Stimulated activated CD4-positive, alpha-beta T cell treated with anti-CD3 and anti-CD28 coated beads, Interleukin-4, amount 100 ng/mL, for 1 hour (primary cell): Measurements from ENCODE around the gene C1orf198.

Experiments used
- DNase-seq: peaks from one replicate; pipeline ENCODE4 v3.0.0-alpha.2; 2020

C1orf198 gene

DNA sequence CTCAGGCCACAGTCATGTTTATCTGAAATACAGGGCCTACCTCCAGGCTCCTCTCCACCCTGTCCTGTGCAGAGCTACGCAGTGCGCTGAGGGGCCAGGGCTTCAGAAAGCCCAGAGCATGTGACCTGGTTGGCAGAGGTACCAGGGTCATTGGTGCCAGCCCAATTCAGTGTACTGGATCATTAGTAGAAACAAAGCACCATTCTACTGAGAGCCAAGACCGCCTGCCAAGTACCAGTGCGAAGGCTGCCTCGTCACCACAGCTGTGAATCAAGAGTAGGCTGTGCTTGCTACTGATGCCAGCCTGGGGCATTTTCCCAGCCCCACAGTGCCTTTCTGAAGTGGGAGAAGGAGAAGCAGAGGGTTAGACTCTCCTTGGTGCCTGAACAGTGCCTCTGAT lies 61.3 kb downstream of the C1orf198 start:
- no peak for DNase-seq

DNA sequence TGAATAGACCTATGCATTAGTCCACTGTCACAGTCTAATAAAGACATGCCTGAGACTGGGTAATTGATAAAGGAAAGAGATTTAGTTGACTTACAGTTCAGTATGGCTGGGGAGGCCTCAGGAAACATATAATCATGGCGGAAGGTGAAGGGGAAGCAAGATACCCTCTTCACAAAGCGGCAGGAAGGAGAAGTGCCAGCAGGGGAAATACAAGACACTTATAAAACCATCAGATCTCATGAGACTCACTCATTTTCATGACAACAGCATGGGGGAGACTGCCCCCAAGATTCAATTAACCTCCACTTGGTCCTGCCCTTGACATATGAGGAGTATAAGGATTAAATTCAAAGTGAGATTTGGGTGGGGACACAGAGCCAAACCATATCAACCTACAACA lies 61.8 kb downstream of the C1orf198 start:
- no peak for DNase-seq

DNA sequence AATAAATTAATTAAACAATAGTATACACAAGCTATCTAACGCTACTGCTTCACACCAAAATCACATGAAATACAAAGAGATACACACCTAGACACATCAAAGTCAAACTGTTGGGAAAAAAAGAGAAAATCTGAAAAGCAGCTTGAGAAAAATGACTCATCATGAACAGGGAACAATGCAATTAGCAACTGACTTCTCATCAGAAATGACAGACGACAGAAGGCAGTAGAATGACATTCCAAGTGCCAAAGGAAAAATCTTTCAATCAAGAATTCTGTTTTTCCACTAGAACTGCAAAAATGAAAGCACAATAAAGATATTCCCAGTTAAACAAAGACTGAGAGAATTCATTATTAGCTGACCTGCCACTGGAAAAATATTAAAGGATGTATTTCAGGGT lies 63.9 kb downstream of the C1orf198 start:
- no peak for DNase-seq

DNA sequence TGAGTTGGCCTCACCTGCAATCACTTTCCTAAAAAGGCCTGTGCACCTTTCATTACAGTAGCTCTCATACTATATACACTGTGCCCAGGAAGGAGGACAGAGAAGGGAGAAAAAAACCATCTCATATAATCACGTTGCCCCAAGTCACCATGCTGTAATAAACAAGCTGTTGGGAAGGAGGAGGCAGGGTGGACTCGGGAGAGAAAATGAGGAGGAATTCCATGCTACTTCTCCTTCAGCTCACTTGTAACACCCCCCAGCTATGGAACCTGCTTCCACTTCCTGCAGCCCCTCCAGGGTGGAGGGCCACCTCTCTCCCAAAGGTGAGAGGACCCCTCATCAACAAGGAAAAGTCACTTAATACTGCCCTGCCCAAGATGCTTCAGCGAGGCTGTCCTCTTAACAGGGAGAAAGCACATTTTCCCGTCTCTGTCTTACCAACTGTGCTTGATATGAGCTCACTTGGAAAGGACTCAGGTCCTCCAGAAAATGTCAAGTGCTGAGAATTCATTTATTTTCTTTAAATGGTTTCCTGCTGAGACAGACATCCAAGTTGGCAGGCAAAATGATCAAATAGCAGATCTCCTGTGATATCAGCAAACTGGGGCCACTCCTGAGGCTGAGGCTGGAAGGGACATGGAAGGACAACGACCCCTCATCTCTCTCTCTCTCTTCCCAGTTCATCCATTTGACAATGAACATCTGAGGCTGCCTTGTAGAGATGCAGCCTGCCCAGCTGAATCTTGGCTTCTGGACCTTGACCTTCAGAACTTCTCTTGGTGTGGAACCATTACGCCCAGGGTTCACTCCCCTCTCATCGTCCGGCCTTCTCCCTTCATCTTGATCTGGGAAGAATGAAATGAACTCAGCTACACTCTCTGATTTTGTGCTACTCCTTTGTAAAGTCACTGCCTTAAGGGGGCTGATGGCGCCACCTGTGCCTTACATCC lies 67.2 kb downstream of the C1orf198 start:
- DNase-seq, result no peak

DNA sequence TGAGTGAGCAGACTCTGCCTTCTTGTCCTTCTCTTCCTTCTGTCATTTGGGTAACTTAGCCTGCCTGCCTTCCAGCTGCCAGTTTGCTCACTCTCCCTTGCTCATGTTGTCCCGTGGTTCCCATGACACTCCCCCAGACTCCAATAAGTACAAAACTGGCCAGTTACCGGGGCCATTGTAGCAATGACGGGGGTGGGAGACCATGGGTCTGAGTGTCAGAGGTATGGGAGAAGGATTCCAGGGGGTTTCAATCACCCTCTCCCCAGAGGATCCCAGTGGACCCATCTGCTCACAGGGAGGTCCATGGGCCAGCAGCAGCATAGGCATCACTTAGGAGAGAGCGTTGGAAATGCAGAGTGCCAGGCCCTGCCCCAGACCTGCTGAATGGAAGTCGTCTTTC lies 69.8 kb downstream of the C1orf198 start:
- DNase-seq, result no peak

DNA sequence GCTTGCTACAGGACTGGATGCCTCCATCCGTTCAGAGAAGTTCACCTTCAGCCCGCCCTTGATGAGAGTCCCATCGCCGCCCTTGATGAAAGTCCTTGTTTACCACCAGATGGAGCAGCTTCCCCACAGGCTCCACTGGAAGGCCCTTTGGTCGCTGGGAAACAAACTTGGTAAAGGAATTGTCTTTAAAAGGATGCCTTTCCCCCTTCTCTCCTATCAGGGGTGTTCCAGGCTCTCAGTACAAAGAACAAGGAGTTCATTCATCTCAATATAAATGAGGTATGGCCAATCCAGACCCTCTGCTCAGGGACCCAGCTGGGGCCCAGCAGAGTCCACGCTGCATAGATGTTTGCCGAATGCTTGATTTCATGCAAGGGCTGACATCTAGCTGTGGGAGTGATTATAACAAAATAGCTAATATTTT lies 70.4 kb downstream of the C1orf198 start:
- no peak for DNase-seq

DNA sequence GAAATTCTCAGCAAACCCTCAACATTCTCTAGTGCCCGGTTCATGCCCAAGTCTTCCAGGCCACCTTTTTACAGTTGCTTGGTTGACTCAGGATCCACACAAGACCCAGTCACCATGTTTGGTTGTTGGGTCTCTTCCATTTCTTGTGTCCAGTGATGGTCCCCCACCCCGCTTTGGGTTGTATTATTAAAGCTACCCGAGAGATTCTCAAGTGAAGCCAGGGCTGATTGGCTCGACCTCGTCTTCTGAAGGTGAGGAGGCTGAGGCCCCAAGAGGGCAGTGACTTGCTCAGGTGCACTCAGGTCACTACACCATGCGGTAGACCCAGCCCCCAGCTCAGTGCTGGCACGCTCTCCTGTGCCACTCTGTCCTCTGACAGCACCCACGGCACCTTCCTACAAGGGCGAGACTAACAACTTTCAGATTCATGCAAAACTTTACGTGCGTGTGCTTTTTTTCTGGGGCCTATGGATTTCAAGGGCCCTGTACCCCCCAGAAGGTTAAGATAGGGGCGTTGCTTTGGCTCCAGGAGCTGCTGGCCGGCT lies 70.9 kb downstream of the C1orf198 start:
- no peak for DNase-seq

DNA sequence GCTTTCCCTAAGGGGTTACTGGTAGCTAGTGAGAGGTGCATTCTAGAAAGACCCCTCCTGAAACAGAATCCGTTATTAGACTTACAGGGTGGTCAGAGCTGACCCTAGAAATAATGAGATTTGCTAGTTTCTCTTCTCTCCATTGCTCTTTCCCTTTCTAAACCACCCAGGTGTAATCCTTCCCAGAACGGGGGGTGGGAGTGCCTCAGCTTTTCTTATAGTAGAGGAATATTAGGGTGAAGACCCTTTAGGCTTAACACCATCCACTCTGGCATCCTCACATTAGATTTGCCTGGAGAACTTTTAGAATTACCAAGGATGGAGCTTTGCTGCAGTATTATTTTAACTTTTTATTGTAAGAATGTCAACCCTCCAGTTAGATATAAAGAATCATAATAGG lies 71.7 kb downstream of the C1orf198 start:
- no peak for DNase-seq

DNA sequence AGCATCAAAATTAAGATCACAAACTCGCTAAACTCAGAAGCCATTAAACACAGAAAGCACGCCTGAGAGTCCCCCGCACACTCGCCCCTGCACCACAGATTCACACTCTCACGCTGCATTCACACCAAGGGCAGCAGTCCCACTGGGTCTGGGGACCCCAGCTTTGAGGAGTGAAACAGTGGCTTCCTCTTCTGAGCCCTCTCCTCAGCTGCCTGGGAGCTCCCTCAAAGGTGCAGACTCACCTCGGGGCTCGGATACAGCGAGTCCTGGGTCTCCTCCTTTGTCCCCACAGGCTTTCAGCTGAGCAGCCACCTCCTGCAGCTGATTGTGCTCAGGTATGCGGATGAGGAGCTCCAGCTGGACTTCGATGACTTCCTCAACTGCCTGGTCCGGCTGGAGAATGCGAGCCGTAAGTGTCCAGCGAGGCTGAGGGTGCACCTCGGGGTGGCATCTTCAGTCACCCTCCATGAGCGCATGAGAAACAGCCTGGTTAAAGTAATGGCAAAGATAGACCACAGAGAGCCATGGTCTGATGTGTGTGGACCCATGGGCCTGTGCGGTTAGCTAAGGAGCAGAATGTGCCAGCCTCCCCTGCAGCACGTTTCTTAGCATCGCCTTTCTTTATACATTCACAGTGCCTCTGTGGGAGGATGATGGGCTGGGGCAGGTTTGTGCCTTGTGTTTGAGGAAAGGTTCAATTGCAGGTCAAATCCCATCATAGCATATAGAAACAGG lies 73.3 kb downstream of the C1orf198 start:
- no peak for DNase-seq

DNA sequence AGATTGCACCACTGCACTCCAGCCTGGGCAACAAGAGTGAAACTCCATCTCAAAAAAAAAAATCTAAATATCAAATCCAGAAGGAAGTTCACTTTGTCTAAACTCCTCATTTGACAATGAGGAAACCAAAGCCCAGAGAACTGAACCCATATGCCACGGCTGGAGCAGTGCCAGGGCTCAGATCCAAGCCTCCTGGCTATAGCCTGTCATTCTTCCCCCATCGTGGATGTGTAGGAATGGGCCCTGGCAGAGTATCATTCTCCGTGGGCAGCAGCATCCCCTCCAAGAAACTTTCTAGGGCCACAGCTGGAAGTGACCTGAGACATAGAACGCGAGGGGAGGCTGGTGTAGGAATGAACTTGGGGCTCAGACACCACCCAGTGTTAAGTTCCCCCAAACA lies 73.9 kb downstream of the C1orf198 start:
- no peak for DNase-seq

DNA sequence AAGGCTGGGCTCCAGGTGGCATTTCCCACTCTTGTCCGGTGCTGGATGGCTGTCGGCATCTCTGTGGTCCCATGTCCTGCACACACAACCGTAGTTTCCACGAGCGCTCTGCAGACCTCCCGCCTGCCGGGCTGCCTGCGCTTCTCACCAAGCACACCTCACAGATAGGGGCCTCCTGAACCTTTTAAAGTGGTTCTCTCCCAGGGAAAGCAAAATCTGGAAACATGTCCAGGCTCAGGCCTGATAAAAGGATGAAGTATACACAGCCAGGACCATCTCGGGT lies 74.9 kb downstream of the C1orf198 start:
- DNase-seq, result no peak

DNA sequence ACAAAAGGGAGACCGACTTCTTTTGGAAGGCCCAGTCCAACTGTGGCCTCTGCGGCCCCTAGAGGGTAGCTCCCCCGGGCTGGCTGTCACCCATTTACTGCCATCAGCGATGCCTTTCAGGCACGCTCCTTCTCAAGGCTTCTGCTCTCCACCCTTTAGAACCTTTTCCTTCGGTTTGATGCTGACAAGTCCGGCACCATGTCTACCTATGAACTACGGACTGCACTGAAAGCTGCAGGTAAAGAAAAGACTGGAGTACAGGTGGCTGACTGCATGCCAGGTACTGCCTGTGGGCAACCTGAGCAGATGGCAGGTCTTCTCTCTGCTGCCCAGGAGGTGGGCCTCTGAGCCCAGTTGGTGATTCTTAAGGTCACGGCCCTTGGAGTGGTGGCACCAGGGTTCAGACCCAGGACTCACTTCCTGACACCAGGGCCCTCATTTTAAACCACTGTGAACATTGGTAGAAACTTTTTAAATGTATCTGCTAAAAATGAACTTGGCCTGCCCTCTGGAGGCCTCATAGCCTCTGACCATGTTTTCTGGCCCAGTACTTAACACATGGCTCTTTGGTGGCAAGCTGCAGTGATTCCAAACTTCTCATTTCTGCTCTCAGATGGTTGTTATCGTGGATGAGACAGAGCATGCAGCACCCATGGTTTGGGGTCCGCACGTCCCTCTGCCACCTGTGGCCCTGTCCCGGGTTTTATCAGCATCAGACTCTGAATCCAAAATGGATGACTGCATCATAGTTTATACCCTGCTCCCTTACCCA lies 75.4 kb downstream of the C1orf198 start:
- DNase-seq, result no peak

DNA sequence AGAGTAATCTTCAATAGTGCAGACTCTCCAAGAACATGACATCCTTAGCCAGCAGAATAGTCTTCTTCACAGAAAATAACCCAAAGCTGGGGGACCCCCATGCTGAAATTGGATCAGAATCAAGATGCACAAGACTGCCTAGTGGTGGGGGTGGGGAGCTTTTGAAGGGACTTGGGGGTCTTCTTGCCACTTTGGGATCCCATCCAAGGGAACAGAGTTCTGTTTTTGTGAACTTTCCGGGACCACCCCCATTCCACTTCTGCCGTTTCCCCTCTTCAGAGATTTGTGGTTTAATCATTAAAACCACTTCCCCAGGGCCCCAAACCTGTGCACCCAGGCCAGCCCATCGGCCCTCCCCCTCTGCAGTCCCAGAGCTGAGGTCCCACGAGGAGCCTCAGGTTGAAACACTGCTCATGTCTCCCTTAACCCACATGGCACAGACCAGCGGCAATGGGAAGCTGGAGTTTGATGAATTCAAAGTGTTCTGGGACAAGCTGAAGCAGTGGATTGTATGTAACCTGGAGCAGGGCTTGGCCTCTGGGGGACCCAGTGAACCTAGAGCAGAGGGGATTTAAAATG lies 76.2 kb downstream of the C1orf198 start:
- no peak for DNase-seq

DNA sequence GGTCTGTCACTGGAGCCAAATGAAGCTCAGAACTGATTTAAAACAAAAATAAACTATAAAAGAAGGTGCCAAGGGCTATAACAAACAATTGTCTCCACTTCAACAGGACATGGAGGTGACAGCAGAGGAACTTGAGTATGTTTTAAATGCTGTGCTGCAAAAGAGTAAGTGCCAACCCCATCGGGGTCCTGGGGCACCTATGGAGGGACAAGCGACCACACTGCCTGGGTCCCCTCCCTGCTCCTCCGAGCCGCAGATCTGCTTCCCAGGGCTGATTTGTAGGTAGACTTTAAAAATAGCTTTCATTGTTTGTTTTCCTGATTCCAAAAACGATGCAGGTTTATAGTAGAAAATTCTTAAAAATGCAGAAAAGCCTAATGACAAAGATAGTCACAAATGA lies 78.3 kb downstream of the C1orf198 start:
- DNase-seq, result no peak

DNA sequence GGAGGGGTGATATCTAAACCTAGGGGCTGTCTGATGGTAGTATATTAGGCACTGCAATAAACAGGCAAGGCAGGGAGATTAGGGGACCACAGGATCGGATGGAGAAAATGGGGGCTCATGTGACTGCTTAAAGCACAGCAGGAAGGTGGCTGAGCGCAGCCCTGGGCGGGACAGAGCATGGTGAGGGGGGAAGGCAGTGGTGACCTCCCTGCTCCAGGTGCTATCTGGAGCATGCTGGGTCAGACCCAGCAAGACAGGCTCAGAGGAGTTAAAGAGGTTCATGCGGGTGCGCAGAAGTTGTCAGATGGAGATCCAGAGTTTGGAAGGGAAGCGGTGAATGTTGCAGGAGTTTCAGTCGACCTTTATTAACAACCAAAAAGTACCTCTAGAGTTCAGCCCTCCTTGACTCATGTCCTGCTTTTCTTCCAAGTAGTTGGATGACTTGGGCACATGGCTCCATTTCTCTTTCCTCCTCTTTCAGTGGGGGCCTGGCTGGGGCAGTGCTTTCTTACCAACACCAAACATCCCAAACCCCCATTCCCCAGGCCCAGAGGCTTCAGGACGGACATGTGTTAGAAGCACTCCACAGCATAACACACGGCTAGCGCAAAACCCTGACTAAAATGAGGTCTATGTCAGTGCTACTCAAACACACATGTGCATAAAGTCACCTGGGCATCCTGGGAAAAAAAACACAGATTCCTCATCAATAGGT lies 79.6 kb downstream of the C1orf198 start:
- DNase-seq, result no peak

DNA sequence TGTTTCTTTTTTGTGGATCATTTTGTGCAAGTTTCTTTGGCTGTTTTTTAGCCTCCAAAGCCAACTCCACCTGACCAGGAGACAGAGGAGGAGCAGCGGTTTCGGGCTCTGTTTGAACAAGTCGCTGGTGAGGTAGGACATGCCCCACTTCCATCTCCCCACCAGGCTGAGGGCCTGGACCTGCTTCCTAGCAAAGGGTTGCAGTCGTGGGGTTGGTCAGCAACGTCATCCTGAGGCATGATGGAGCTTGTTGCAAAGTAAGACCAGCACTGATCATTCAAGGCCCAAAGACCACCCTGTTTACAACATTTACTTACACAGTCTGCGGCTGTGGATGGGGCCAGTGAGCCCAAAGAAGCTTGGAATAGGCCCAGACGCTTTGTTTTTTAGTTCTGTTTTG lies 80.8 kb downstream of the C1orf198 start:
- no peak for DNase-seq
